Upper lobe of right lung (tissue), 1 donor: ENCODE measurements around the gene GGNBP2. TPM values are rescaled to one million over a fixed set of nuclear protein-coding genes. Genes with fewer than 3 reads are reported as not detected.
A peak's percentile ranks its signal among the peaks of the same experiment; 100 is the strongest.

Source experiments
- ATAC-seq: fragments of 200-7000 bp; cut with Tn5 transposase; one replicate; pipeline ENCODE4 v1.9.1; 2020; ENCODE audit warnings: mild to moderate bottlenecking, moderate library complexity
- DNase-seq: peaks from one replicate; pipeline ENCODE4 v3.0.0-alpha.2; 2020
- H3K27ac ChIP-seq: fragments of 200-600 bp; one replicate; pipeline ENCODE4 v1.8.0; 2022
- H3K27me3 ChIP-seq: fragments of 200-600 bp; one replicate; pipeline ENCODE4 v1.8.0; 2022; ENCODE audit warnings: mild to moderate bottlenecking
- H3K36me3 ChIP-seq: fragments of 200-600 bp; one replicate; pipeline ENCODE4 v1.8.0; 2022
- H3K4me1 ChIP-seq: fragments of 200-600 bp; one replicate; pipeline ENCODE4 v1.8.0; 2022
- H3K4me3 ChIP-seq: fragments of 200-600 bp; one replicate; pipeline ENCODE4 v1.8.0; 2022; ENCODE audit warnings: mild to moderate bottlenecking
- H3K9me3 ChIP-seq: fragments of 200-600 bp; one replicate; pipeline ENCODE4 v1.8.0; 2022
- intact Hi-C: fragments of 100-400 bp; cut with DNase I; formaldehyde crosslinking; loops from one replicate; pipeline ENCODE4 v1.11.0; 2022
- total RNA-seq: library from RNA; stranded (reverse); fragmentation: NEBNext Ultra II Directional; extraction: Animal tissue kit (Norgen Biotek cat#: 25700); gene quantifications from one replicate; pipeline ENCODE4 v1.2.1, GENCODE V29; 2021
- TF ChIP-seq, protein P1 (sequence below): fragments of 200-600 bp; IDR thresholded peaks from one replicate; pipeline ENCODE4 v1.8.0; 2022; ENCODE audit warnings: antibody characterized with exemption
- donor health status: DM: no; HTN: yes; CAD: no; lungs with severe emphysema.

Gene GGNBP2
- total RNA-seq, 1 donor from 2014 or later: 81.7 TPM

DNA sequence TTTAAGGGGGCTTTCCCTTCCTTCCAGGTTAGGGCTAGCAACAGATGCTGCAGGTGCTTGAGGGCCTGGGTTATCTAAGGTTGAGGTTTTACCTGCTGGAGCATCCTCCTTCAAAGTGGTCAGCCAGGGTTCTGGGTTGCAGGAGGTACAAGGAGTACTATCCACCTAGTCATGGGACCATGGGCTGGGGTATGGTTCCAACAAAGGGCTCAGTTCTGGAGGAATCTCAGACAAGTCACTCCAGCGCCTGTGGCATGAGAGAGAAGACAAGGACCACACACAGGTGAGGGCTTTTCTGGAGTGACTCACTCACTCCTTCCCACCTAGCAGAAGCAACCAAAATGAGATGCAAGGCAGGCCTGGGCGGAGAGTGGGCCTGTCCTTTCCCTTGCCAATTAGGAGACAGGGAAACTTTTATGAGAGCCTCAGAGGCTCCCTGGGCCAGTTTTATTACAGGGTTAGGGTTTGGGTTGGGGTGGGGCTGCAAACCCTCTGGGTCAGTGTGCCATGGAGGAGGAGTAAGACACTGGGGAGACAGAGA lies 12.2 kb upstream of the GGNBP2 start:
- no peak for ATAC-seq
- Histone ChIP-seq H3K36me3 (peaks cover 36% of the 10 kb centered on the region), H3K27ac (no peak overlapping the region), H3K4me1 (peaks cover 4% of the 10 kb centered on the region), H3K4me3 (no peak overlapping the region), H3K27me3 (no peaks in the 10 kb centered on the region), H3K9me3 (no peaks in the 10 kb centered on the region)
- TF ChIP-seq, protein P1, sequence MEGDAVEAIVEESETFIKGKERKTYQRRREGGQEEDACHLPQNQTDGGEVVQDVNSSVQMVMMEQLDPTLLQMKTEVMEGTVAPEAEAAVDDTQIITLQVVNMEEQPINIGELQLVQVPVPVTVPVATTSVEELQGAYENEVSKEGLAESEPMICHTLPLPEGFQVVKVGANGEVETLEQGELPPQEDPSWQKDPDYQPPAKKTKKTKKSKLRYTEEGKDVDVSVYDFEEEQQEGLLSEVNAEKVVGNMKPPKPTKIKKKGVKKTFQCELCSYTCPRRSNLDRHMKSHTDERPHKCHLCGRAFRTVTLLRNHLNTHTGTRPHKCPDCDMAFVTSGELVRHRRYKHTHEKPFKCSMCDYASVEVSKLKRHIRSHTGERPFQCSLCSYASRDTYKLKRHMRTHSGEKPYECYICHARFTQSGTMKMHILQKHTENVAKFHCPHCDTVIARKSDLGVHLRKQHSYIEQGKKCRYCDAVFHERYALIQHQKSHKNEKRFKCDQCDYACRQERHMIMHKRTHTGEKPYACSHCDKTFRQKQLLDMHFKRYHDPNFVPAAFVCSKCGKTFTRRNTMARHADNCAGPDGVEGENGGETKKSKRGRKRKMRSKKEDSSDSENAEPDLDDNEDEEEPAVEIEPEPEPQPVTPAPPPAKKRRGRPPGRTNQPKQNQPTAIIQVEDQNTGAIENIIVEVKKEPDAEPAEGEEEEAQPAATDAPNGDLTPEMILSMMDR: no peak
- intact Hi-C loops: no loop called here
- no peak for DNase-seq

DNA sequence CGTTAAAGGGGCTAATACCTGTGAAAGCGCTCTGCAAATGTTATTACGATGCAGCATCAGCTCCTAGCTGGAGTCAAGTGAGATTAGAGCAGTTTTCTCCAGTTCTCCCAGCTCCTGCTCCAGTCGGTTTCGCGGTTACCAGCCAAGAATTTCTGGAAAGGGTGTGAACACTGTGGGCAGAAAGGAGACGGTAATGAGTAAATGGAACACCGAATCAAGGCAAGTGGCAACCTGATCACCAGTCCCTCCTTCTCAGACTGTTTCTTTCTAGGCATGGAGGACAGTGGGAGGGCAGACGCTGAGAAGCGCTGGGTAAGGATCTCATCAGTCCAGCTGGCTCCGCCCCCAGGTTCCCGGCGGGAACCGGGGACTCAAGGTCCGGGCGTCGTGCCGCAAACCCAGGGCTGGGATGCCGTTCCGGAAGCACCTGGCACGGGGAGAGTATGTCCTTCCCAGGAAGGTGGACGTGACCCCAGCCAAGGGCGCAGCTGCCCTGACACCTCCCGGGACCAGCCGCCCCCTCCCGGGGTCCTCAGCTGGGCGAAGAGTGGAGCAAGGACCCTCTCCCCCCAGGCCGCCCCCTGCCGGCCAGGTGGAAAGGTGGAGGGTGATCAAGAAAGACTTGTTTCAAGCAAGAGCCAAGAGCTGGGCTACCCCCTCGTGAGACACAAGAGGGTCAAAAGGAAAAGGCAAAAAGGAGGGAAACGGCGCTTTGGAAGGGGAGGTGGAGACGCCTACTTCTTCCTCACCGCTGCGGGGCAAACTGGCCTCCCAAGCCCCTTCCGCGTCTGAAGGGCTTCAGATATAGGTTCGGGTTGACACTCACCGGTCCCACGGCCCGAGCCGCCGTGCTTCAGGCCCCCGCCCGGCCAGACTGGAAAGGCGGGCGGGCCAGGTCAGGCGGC lies 10.5 kb upstream of the GGNBP2 start:
- TF ChIP-seq, protein P1: peak; percentile 54
- H3K9me3 ChIP-seq: no peaks in the 10 kb centered on the region
- DNase-seq (peak; percentile 88), ATAC-seq (peak; percentile 62)
- H3K4me1 ChIP-seq: peaks cover 4% of the 10 kb centered on the region
- H3K36me3 ChIP-seq: peaks cover 36% of the 10 kb centered on the region
- H3K27ac ChIP-seq: peak overlapping the region; percentile 99
- H3K27me3 ChIP-seq: no peaks in the 10 kb centered on the region
- H3K4me3 ChIP-seq: peak overlapping the region; percentile 97
- intact Hi-C loops: no loop called here

DNA sequence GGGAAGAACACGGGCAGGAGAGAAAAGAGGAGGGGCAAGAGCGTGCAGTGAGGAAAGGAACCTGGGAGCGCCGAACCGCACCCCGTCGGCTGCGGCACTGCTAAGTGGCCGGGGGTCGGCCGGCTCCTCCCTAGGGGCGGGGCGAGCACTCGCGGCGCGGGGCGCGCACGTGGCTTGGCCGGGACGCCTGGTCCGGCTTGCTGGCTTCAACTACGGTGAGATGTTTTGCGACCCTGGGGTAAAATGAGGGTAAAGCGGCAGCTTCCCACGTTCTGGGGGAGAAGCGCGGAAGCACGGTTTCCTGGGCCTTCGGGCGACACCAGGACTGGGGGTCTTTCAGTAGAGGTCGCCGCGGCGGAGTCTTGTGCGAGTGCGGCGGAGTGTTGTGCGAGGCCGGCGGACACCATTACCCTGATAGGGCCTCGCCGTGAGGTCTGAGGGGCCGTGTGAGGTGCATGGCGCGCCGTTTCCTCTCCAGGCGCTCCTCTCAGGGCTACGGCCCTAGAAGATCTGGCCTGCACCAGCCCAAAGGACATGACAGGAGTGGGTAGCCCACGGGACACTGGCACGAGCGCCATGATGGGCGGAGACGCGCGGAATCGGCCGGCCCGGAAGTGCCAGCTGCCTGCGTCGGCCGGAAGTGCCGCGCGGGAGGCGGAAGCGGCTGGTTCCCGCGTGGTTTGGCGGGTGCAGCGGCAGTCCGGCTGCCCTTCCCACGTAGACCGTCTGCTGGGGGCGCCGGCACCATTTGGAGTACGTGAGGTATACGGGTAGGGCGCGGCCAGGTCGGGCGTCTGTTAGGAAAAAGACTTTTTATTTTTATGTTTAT lies 9.7 kb upstream of the GGNBP2 start, which contains the start of the genes MYO19 and PIGW:
Gene MYO19 (minus strand): TSS at position 29 of the 829 bp plus-strand sequence. CDS start 2,330 bp downstream, outside the sequence.
Gene PIGW (plus strand): TSS at position 148 of the 829 bp plus-strand sequence. CDS start 2,115 bp downstream, outside the sequence.
- peak; percentile 95 for ATAC-seq
- TF ChIP-seq, protein P1: no peak
- peaks cover 4% of the 10 kb centered on the region for H3K4me1 ChIP-seq
- no peaks in the 10 kb centered on the region for H3K9me3 ChIP-seq
- H3K36me3 ChIP-seq: peaks cover 39% of the 10 kb centered on the region
- no peaks in the 10 kb centered on the region for H3K27me3 ChIP-seq
- intact Hi-C loops: no loop called here
- H3K4me3 ChIP-seq: peak within 1 kb of the TSS; percentile 97
- H3K27ac ChIP-seq: peak within 1 kb of the TSS; percentile 99
- DNase-seq: peak; percentile 96

DNA sequence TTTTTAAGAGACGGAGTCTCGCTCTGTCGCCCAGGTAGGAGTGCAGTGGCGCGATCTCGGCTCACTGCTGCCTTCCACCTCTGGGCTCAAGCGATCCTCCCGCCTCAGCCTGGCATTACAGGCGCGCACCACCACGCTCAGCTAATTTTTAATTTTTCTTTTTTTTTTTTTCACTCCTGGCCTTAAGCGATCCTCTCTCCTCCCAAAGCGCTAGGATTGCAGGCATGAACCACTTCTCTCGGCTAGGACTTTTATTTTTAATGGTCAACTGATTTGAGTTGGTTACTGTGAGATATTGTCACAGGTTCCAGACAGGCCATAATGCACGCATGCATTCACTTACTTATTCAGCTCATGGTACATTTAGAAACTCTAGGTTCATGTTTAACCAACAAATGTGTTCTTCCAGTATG lies 9.0 kb upstream of the GGNBP2 start:
- H3K9me3 ChIP-seq: no peaks in the 10 kb centered on the region
- no peak for ATAC-seq
- H3K27ac ChIP-seq: peak overlapping the region; percentile 99
- no peaks in the 10 kb centered on the region for H3K27me3 ChIP-seq
- peaks cover 4% of the 10 kb centered on the region for H3K4me1 ChIP-seq
- DNase-seq: no peak
- TF ChIP-seq, protein P1: no peak
- H3K4me3 ChIP-seq: peak overlapping the region; percentile 97
- intact Hi-C loops: no loop called here
- H3K36me3 ChIP-seq: peaks cover 39% of the 10 kb centered on the region

DNA sequence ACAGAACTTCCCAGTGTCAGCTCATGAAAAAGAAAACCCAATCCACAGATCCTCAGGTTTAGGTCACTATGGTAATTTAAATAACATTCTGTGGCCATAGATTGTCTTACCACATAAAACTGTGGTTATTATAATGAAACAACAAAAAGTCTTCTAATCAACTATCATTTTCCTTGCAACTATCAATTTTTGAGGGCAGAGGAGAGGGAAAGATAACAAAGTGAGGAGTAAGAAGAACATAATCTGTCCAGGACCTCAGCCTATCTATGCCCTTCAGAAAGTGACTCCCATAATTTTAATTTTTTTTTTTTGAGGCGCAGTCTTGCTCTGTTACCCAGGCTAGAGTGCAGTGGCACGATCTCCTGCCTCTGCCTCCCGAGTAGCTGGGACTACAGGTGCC lies 4.0 kb upstream of the GGNBP2 start:
- TF ChIP-seq, protein P1: no peak
- Histone ChIP-seq H3K27ac (no peak overlapping the region), H3K36me3 (peaks cover 25% of the 10 kb centered on the region), H3K27me3 (no peaks in the 10 kb centered on the region), H3K4me1 (peaks cover 9% of the 10 kb centered on the region), H3K4me3 (no peak overlapping the region), H3K9me3 (no peaks in the 10 kb centered on the region)
- DNase-seq: no peak
- intact Hi-C loops: no loop called here
- ATAC-seq: no peak
